Endothelial cell of umbilical vein (primary cell): ENCODE measurements around the gene RGS10. TPM values are rescaled to one million over a fixed set of nuclear protein-coding genes. Genes with fewer than 3 reads are reported as not detected.

Experiments
- Bru-seq: library from RNA; stranded (reverse); fragments of 400-500 nt; gene quantifications from one replicate; lab custom pipeline; 2021; lab: Mats Ljungman, UMichigan
- BruChase-seq, 2 experiments: library from RNA; stranded (reverse); fragments of 400-500 nt; gene quantifications; one replicate each; lab custom pipeline; 2021; lab: Mats Ljungman, UMichigan
- BruUV-seq: library from RNA; stranded (reverse); fragments of 400-500 nt; replicated peaks from 2 replicates; lab custom pipeline; 2021; lab: Mats Ljungman, UMichigan
- CTCF ChIA-PET: fragments of 300-600, 350-600 bp; sonication (Branson Sonifier 250); formaldehyde crosslinking; loops from one replicate; lab custom pipeline; 2021; ENCODE audit warnings: antibody characterized with exemption, inconsistent platforms; lab: Charles Lee
- POLR2A ChIA-PET: fragments of 300-600, 350-600 bp; sonication (Branson Sonifier 250); formaldehyde crosslinking; loops from one replicate; lab custom pipeline; 2021; ENCODE audit warnings: antibody characterized with exemption, inconsistent platforms; lab: Charles Lee
- DNase-seq: peaks from one replicate; pipeline ENCODE4 v3.0.0-alpha.2; 2011; ENCODE audit warnings: low read depth, low spot score
- FAIRE-seq: peaks from 2 replicates; lab custom pipeline; 2011; peaks lifted over from hg19 to GRCh38; lab: Jason Lieb, UNC
- H2AFZ ChIP-seq: 2 replicates; pipeline ENCODE4 v1.6.0; 2012; ENCODE audit warnings: low read depth, low read length, control low read depth, inconsistent platforms
- H3K27ac ChIP-seq: 2 replicates; pipeline ENCODE4 v1.5.1; 2011; ENCODE audit warnings: low read depth, mild to moderate bottlenecking, control low read depth, low read length, moderate library complexity; ENCODE audit not compliant: insufficient read depth
- H3K27me3 ChIP-seq, 2 experiments: 2 replicates each; pipeline versions ENCODE4 v1.6.0 to v1.6.1; 2011; ENCODE audit warnings: low read length in 2 of 2, mixed read lengths in 1 of 2; ENCODE audit not compliant: control insufficient read depth in 2 of 2, insufficient read depth in 2 of 2
- H3K36me3 ChIP-seq, 2 experiments: 2 replicates in 1 of 2; 3 replicates in 1 of 2; pipeline ENCODE4 v1.5.1; 2011; ENCODE audit warnings: low read length in 2 of 2, mild to moderate bottlenecking in 1 of 2, moderate library complexity in 1 of 2; ENCODE audit not compliant: control insufficient read depth in 2 of 2, insufficient read depth in 2 of 2; ENCODE audit errors: extremely low read depth in 1 of 2
- H3K4me1 ChIP-seq: 3 replicates; pipeline ENCODE4 v1.5.1; 2011; ENCODE audit warnings: mild to moderate bottlenecking, low read length; ENCODE audit not compliant: control insufficient read depth, insufficient read depth; ENCODE audit errors: extremely low read depth
- H3K4me2 ChIP-seq: 2 replicates; pipeline ENCODE4 v1.6.1; 2011; ENCODE audit warnings: low read length, control low read depth, mixed read lengths; ENCODE audit not compliant: insufficient read depth
- H3K4me3 ChIP-seq, 3 experiments: fragments of 200-600 bp in 1 of 3; sonication (generic), shearing (Covaris generic) in 1 of 3; replicated peaks in 1 of 3; 2 replicates each; pipeline ENCODE4 v1.5.1; 2011 to 2016; ENCODE audit warnings: control low read depth in 3 of 3, low read length in 3 of 3, mild to moderate bottlenecking in 2 of 3, inconsistent platforms in 1 of 3, low read depth in 1 of 3, moderate library complexity in 1 of 3; ENCODE audit not compliant: insufficient read depth in 1 of 3
- H3K79me2 ChIP-seq: 2 replicates; pipeline ENCODE4 v1.6.0; 2012; ENCODE audit warnings: low read length, inconsistent platforms; ENCODE audit not compliant: control insufficient read depth, insufficient read depth
- H3K9ac ChIP-seq: replicated peaks from 2 replicates; pipeline ENCODE3; 2011; ENCODE audit warnings: low read length, control low read depth; ENCODE audit not compliant: insufficient read depth; ENCODE audit errors: extremely low read depth
- H3K9me1 ChIP-seq: replicated peaks from 3 replicates; pipeline ENCODE4 v1.6.0; 2011; ENCODE audit warnings: mild to moderate bottlenecking, low read length; ENCODE audit not compliant: control insufficient read depth, insufficient read depth; ENCODE audit errors: extremely low read depth
- H3K9me3 ChIP-seq: replicated peaks from 2 replicates; pipeline ENCODE4 v1.5.1; 2012; ENCODE audit warnings: low read length, inconsistent platforms; ENCODE audit not compliant: control insufficient read depth, insufficient read depth
- H4K20me1 ChIP-seq: replicated peaks from 2 replicates; pipeline ENCODE3; 2011; ENCODE audit warnings: mild to moderate bottlenecking, low read length; ENCODE audit not compliant: control insufficient read depth, insufficient read depth; ENCODE audit errors: extremely low read depth
- EZH2 ChIP-seq: IDR thresholded peaks from 2 replicates; pipeline ENCODE4 v1.6.1; 2012; ENCODE audit warnings: borderline replicate concordance, low read depth, mild to moderate bottlenecking, moderate library complexity, low read length, inconsistent platforms; ENCODE audit not compliant: severe bottlenecking
- FOS ChIP-seq: IDR thresholded peaks from 2 replicates; pipeline ENCODE4 v1.6.1; 2011; ENCODE audit warnings: mild to moderate bottlenecking, low read length, moderate library complexity, borderline replicate concordance; ENCODE audit not compliant: insufficient read depth
- GATA2 ChIP-seq: IDR thresholded peaks from 2 replicates; pipeline ENCODE4 v1.7.0; 2011; ENCODE audit warnings: low read depth, mild to moderate bottlenecking, moderate library complexity, mixed read lengths, low read length; ENCODE audit not compliant: insufficient read length, insufficient read depth
- JUN ChIP-seq: IDR thresholded peaks from 2 replicates; pipeline ENCODE4 v1.6.1; 2011; ENCODE audit warnings: borderline replicate concordance, low read depth; ENCODE audit not compliant: insufficient read length, insufficient read depth
- MYC ChIP-seq: IDR thresholded peaks from one replicate; pipeline ENCODE4 v1.6.1; 2011; ENCODE audit warnings: mild to moderate bottlenecking, low read depth, low read length
- POLR2A ChIP-seq: IDR thresholded peaks from 2 replicates; pipeline ENCODE4 v1.6.1; 2012; ENCODE audit warnings: low read depth, mild to moderate bottlenecking, control low read depth, low read length
- POLR2AphosphoS5 ChIP-seq: IDR thresholded peaks from 2 replicates; pipeline ENCODE4 v1.6.1; 2012; ENCODE audit warnings: low read depth, mild to moderate bottlenecking, control low read depth, low read length, moderate library complexity; ENCODE audit not compliant: insufficient read depth
- dilution Hi-C: fragments of 300-500 bp; cut with MboI; formaldehyde crosslinking; loops from one replicate; pipeline ENCODE4 v1.15.0; 2019; ENCODE audit warnings: low sequenced_read_pairs; ENCODE audit not compliant: extremely low pct_ligation_motif_present
- intact Hi-C: fragments of 100-400 bp; cut with micrococcal nuclease; formaldehyde crosslinking; loops from one replicate; pipeline ENCODE4 v1.10.0; 2022
- long read RNA-seq: library from polyadenylated mRNA; stranded (forward); transcript quantifications from one replicate; pipeline ENCODE4 v2.0.0, GENCODE V29; 2021
- polyA minus RNA-seq, 3 experiments: library from RNA; depleted of rRNA, polyadenylated mRNA; stranded (reverse); fragments of >200 nt; gene quantifications; 1 replicate in 1 of 3; 2 replicates in 2 of 3; pipeline ENCODE4 v1.2.3, GENCODE V29; 2011
- polyA plus RNA-seq, 4 experiments: library from polyadenylated mRNA; depleted of rRNA in 3 of 4; stranded (reverse) in 3 of 4; unstranded in 1 of 4; fragments of >200 nt; gene quantifications; 2 replicates each; pipeline versions ENCODE4 v1.2.1 to v1.2.3, GENCODE V29; 2011 to 2012; ENCODE audit warnings: missing spikeins in 1 of 4
- total RNA-seq: library from RNA; stranded (reverse); gene quantifications from 2 replicates; pipeline ENCODE4 v1.2.3, GENCODE V29; 2021
- TF ChIP-seq, protein P1 (sequence below): IDR thresholded peaks from 2 replicates; pipeline ENCODE4 v1.6.1; 2011; ENCODE audit not compliant: insufficient read depth, insufficient read length

The RGS10 gene
- total RNA-seq (21.8 and 22.4 TPM in 2 replicates), polyA plus RNA-seq (5.4 and 7.8 TPM in 2 replicates), polyA minus RNA-seq (4.8 and 7.4 TPM in 2 replicates), Bru-seq, nascent RNA (percentile 46 among the genes with signal in this experiment), BruChase-seq, experiment 1, labeled RNA remaining after a 6-hour chase (percentile 45 among the genes with signal in this experiment), BruChase-seq, experiment 2, labeled RNA remaining after a 2-hour chase (percentile 40 among the genes with signal in this experiment)
- polyA plus RNA-seq (2011; cell fraction: cytosol; rRNA removed): 19.1 and 23.1 TPM in 2 replicates
- 4.7 and 6.9 TPM in 2 replicates for polyA plus RNA-seq (2011; cell fraction: nucleus; rRNA removed)
- polyA plus RNA-seq (2012): 63.3 and 70.5 TPM in 2 replicates
- 3.0 TPM for polyA minus RNA-seq (2011; cell fraction: cytosol; rRNA and poly(A)+ RNA removed)
- polyA minus RNA-seq (2011; cell fraction: nucleus; rRNA and poly(A)+ RNA removed): 1.0 TPM in 1 of 2 replicates, not detected in the other
- long read RNA-seq, transcript RGS10-202 (5 exons, 804 nt): major isoform, 47 of 48 reads
- long read RNA-seq, partial matches to known transcripts: 1 of 48 reads
- long read RNA-seq, other reads (novel, unspliced or antisense): 0 of 48 reads

DNA sequence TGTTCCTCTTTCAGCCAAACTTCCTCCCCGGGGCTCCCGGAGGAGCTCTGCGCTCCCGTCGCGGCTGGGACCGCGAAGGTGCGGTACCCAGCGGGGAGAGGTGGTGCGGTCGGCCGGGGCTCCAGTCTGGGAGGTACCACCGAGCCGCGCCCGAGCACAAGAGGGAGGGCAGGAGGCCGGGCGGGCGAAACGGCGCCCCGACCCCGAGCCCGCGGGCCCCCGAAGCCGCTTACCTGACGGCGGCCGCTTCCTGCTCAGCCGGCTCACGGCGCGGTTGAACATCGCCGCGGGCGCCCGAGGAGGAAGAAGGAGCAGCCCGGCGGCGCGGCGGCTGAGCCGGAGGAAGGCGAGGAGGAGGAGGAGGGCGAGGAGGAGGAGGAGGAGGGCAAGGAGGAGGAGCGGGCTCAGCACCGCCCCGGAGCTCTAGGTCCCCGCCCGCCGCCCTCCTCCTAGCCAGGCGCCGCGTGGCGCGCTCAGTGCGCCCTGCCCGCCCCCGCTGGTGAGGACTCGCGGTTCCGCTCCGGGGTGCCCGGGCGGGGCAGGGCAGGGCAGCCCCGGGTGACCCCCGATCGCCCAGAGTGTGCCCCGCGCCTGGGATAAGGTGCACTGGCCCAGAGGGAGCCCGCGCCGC is at the start of gene RGS10:
Gene RGS10, minus strand, starts transcription at position 363 of the 631 bp plus-strand sequence. Its CDS starts 81 bp downstream, at position 282.
- Histone ChIP-seq H3K27ac (no peak within 1 kb of the TSS), H3K27me3 (peaks cover 0 to 1% of the 10 kb centered on the region in 2 experiments), H3K4me3 (peak within 1 kb of the TSS; percentile 65 to 81 (median 67)), H3K9me3 (no peaks in the 10 kb centered on the region), H3K9me1 (no peaks in the 10 kb centered on the region), H3K4me2 (peak within 1 kb of the TSS; percentile 90), H3K9ac (peak within 1 kb of the TSS; percentile 26), H3K36me3 (no peaks in the 10 kb centered on the region), H3K79me2 (no peaks in the 10 kb centered on the region), H3K4me1 (peaks cover 6% of the 10 kb centered on the region), H2AFZ (peak within 1 kb of the TSS; percentile 78), H4K20me1 (no peaks in the 10 kb centered on the region)
- peak; percentile 77 for TF ChIP-seq POLR2AphosphoS5
- no peak for TF ChIP-seq JUN
- peak; percentile 85 for TF ChIP-seq POLR2A
- intact Hi-C loops (loop anchor here (5.0 kb wide), 1 partner anchor 95 kb away; no protein-coding TSS in a partner anchor), dilution Hi-C loops (no loop called here)
- BruUV-seq: no TSS peak
- CTCF ChIA-PET: interaction anchor here (0.6 to 3.9 kb wide), 33 partner anchors 8 to 463 kb away, joined by 3 to 69 read pairs (median 4); partner anchors contain the start of genes BAG3, DENND10, GRK5 and INPP5F
- POLR2A ChIA-PET: interaction anchor here (0.9 kb wide), 1 partner anchor 183 kb away, joined by 3 read pairs; the partner anchor contains the start of gene INPP5F
- peak; percentile 46 for FAIRE-seq
- DNase-seq: peak; percentile 35

GRCh38 chr10:119588071-119588470 is 45.6 kb upstream of the RGS10 start:
- Histone ChIP-seq H3K27ac (no peak overlapping the region), H3K79me2 (peaks cover 95% of the 10 kb centered on the region), H3K9me3 (no peaks in the 10 kb centered on the region), H3K4me3 (no peak overlapping the region), H3K27me3 (no peaks in the 10 kb centered on the region), H4K20me1 (peaks cover 15% of the 10 kb centered on the region), H3K4me1 (peaks cover 12% of the 10 kb centered on the region), H3K36me3 (peaks cover 10 to 24% of the 10 kb centered on the region in 2 experiments), H2AFZ (no peak overlapping the region), H3K4me2 (no peak overlapping the region), H3K9me1 (no peaks in the 10 kb centered on the region), H3K9ac (no peak overlapping the region)
- ChIA-PET POLR2A (no interaction called here), CTCF (no interaction called here)
- FAIRE-seq (no peak), DNase-seq (no peak)
- TF ChIP-seq FOS: no peak
- TF ChIP-seq JUN: no peak
- no peak for TF ChIP-seq GATA2
- no peak for TF ChIP-seq MYC
- TF ChIP-seq POLR2AphosphoS5: no peak
- no peak for TF ChIP-seq EZH2
- TF ChIP-seq, protein P1, sequence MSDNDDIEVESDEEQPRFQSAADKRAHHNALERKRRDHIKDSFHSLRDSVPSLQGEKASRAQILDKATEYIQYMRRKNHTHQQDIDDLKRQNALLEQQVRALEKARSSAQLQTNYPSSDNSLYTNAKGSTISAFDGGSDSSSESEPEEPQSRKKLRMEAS: no peak
- intact Hi-C loops: no loop called here
- dilution Hi-C loops: no loop called here
- no TSS peak for BruUV-seq
